GM23338 (cell line): ENCODE measurements around the gene ANP32D.
"Not testable (repeated sequence)": the region's sequence is repeated elsewhere in the genome, so short reads cannot be mapped to it uniquely, and the experiment has no call there.

Source experiments
- CTCF ChIP-seq, 2 experiments: fragments of 200-600 bp in 1 of 2; sonication (generic) in 1 of 2; conservative IDR thresholded peaks; 2 replicates each; pipeline versions ENCODE4 v1.5.1 to v1.6.1; 2016 to 2017; ENCODE audit warnings: antibody characterized with exemption in 2 of 2, low read depth in 2 of 2, mild to moderate bottlenecking in 2 of 2, moderate library complexity in 1 of 2
- EZH2 ChIP-seq: fragments of 200-600 bp; sonication (generic); IDR thresholded peaks from one replicate; pipeline ENCODE4 v1.8.0; 2017; ENCODE audit warnings: antibody characterized with exemption, mild to moderate bottlenecking, low read depth; ENCODE audit not compliant: unreplicated experiment
- EZH2phosphoT487 ChIP-seq: fragments of 200-600 bp; sonication (generic); IDR thresholded peaks from one replicate; pipeline ENCODE4 v1.8.1; 2018; ENCODE audit warnings: antibody characterized with exemption; ENCODE audit not compliant: unreplicated experiment
- REST ChIP-seq: IDR thresholded peaks from one replicate; pipeline ENCODE4 v1.6.1; 2018; ENCODE audit warnings: antibody characterized with exemption; ENCODE audit not compliant: unreplicated experiment

- not testable (repeated sequence) for TF ChIP-seq EZH2; CTCF (conservative IDR thresholded peaks at IDR 0.05; ENCODE audit: low read depth in 2 of 2); REST; EZH2phosphoT487
Measured at GRCh38 chr12:48469027-48469426, 3.3 kb upstream of the ANP32D start.
